HG03520 (cell line): Measurements from ENCODE around the gene SNTG2.

ENCODE experiments used
- ATAC-seq: cut with Tn5 transposase; IDR thresholded peaks from one replicate; pipeline ENCODE4 v1.9.1; 2021; ENCODE audit warnings: mild to moderate bottlenecking, moderate library complexity; ENCODE audit not compliant: unreplicated experiment

Gene SNTG2

GRCh38 chr2:1259746-1260145, 309.1 kb downstream of the SNTG2 start:
- no peak for ATAC-seq

GRCh38 chr2:1262609-1263008, 312.0 kb downstream of the SNTG2 start:
- ATAC-seq: no peak

- no peak for ATAC-seq
Observed at GRCh38 chr2:1265454-1265853, 314.8 kb downstream of the SNTG2 start.

GRCh38 chr2:1266351-1266750, 315.7 kb downstream of the SNTG2 start:
- no peak for ATAC-seq

- ATAC-seq: no peak
Observed at GRCh38 chr2:1268034-1268433, 317.4 kb downstream of the SNTG2 start.

GRCh38 chr2:1269812-1270211, 319.2 kb downstream of the SNTG2 start:
- ATAC-seq: no peak

- no peak for ATAC-seq
Observed at GRCh38 chr2:1272835-1273234, 322.2 kb downstream of the SNTG2 start.

GRCh38 chr2:1277634-1278033, 327.0 kb downstream of the SNTG2 start:
- no peak for ATAC-seq

GRCh38 chr2:1278125-1278524, 327.5 kb downstream of the SNTG2 start:
- no peak for ATAC-seq

- ATAC-seq: no peak
Observed at GRCh38 chr2:1278861-1279260, 328.2 kb downstream of the SNTG2 start.

GRCh38 chr2:1282552-1282951, 331.9 kb downstream of the SNTG2 start:
- no peak for ATAC-seq

GRCh38 chr2:1283020-1283801, 332.6 kb downstream of the SNTG2 start:
- no peak for ATAC-seq

- no peak for ATAC-seq
Observed at GRCh38 chr2:1283871-1284270, 333.2 kb downstream of the SNTG2 start.

- ATAC-seq: no peak
Observed at GRCh38 chr2:1286929-1287328, 336.3 kb downstream of the SNTG2 start.

- no peak for ATAC-seq
Observed at GRCh38 chr2:1287427-1287826, 336.8 kb downstream of the SNTG2 start.

- no peak for ATAC-seq
Observed at GRCh38 chr2:1294900-1295299, 344.3 kb downstream of the SNTG2 start.

- no peak for ATAC-seq
Observed at GRCh38 chr2:1295740-1296139, 345.1 kb downstream of the SNTG2 start.

GRCh38 chr2:1297372-1298159, 346.9 kb downstream of the SNTG2 start:
- no peak for ATAC-seq

- ATAC-seq: no peak
Observed at GRCh38 chr2:1299043-1299442, 348.4 kb downstream of the SNTG2 start.

- ATAC-seq: no peak
Observed at GRCh38 chr2:1300284-1300683, 349.6 kb downstream of the SNTG2 start.

- ATAC-seq: no peak
Observed at GRCh38 chr2:1301056-1301455, 350.4 kb downstream of the SNTG2 start.

GRCh38 chr2:1305342-1306013, 354.8 kb downstream of the SNTG2 start:
- no peak for ATAC-seq
